WTC11 (cell line): ENCODE measurements around the gene KLHL22. TPM values are rescaled to one million over a fixed set of nuclear protein-coding genes. Genes with fewer than 3 reads are reported as not detected.

Source experiments
- ATAC-seq: fragments of 200-7000 bp; cut with Tn5 transposase; 2 replicates; pipeline ENCODE4 v1.10.0; 2021; ENCODE audit warnings: mild to moderate bottlenecking, moderate library complexity
- CTCF ChIA-PET: fragments of 300-600 bp; sonication (Branson Sonifier 250); formaldehyde crosslinking; loops from one replicate; lab custom pipeline; 2021; ENCODE audit warnings: antibody characterized with exemption; lab: Charles Lee
- POLR2A ChIA-PET: fragments of 350-600 bp; sonication (Branson Sonifier 250); formaldehyde crosslinking; loops from one replicate; lab custom pipeline; 2021; ENCODE audit warnings: antibody characterized with exemption; lab: Charles Lee
- DNase-seq: peaks from one replicate; pipeline ENCODE4 v3.0.0; 2021; ENCODE audit warnings: low spot score
- H3K27ac Mint-ChIP-seq: 2 replicates; pipeline ENCODE4 v1.8.0; 2021; ENCODE audit warnings: mixed read lengths
- H3K27me3 Mint-ChIP-seq: 2 replicates; pipeline ENCODE4 v1.8.0; 2021; ENCODE audit warnings: low read depth, mild to moderate bottlenecking, moderate library complexity, mixed read lengths
- H3K36me3 Mint-ChIP-seq: 2 replicates; pipeline ENCODE4 v1.8.0; 2021; ENCODE audit warnings: mixed read lengths
- H3K4me1 Mint-ChIP-seq: 2 replicates; pipeline ENCODE4 v1.8.0; 2022; ENCODE audit warnings: mixed read lengths
- H3K4me3 Mint-ChIP-seq: 2 replicates; pipeline ENCODE4 v1.8.0; 2021; ENCODE audit warnings: mild to moderate bottlenecking, moderate library complexity, mixed read lengths
- H3K9me3 Mint-ChIP-seq: 2 replicates; pipeline ENCODE4 v1.8.0; 2021; ENCODE audit warnings: mixed read lengths
- CBFB ChIP-seq: sonication (generic); formaldehyde crosslinking; IDR thresholded peaks from 2 replicates; pipeline ENCODE4 v1.8.1; 2022; ENCODE audit warnings: mild to moderate bottlenecking, low read depth, missing genetic modification reagents
- ESRRA ChIP-seq: sonication (generic); formaldehyde crosslinking; IDR thresholded peaks from 2 replicates; pipeline ENCODE4 v1.8.1; 2022; ENCODE audit warnings: mild to moderate bottlenecking, missing genetic modification reagents, borderline replicate concordance
- FOXJ3 ChIP-seq: sonication (generic); formaldehyde crosslinking; IDR thresholded peaks from 2 replicates; pipeline ENCODE4 v1.9.0; 2021; ENCODE audit warnings: missing genetic modification reagents, mild to moderate bottlenecking, borderline replicate concordance
- FOXK1 ChIP-seq: sonication (generic); formaldehyde crosslinking; IDR thresholded peaks from 2 replicates; pipeline ENCODE4 v1.8.0; 2022; ENCODE audit warnings: mild to moderate bottlenecking, moderate library complexity, missing genetic modification reagents
- SMAD3 ChIP-seq: sonication (generic); formaldehyde crosslinking; IDR thresholded peaks from 2 replicates; pipeline ENCODE4 v1.8.0; 2022; ENCODE audit warnings: missing genetic modification reagents, mild to moderate bottlenecking, borderline replicate concordance
- TP53 ChIP-seq: sonication (generic); formaldehyde crosslinking; IDR thresholded peaks from 2 replicates; pipeline ENCODE4 v1.8.1; 2023; ENCODE audit warnings: mild to moderate bottlenecking, missing genetic modification reagents
- ZNF219 ChIP-seq: sonication (generic); formaldehyde crosslinking; IDR thresholded peaks from 2 replicates; pipeline ENCODE4 v1.8.0; 2023; ENCODE audit warnings: missing genetic modification reagents, mild to moderate bottlenecking, borderline replicate concordance
- ZNF423 ChIP-seq: fragments of 250-450 bp; sonication (Bioruptor Pico); IDR thresholded peaks from 2 replicates; pipeline ENCODE4 v2.1.2; 2022; ENCODE audit warnings: mild to moderate bottlenecking, moderate library complexity
- total RNA-seq: library from RNA; stranded (reverse); gene quantifications from 3 replicates; pipeline ENCODE4 v1.2.3, GENCODE V29; 2021
- TF ChIP-seq, protein P1 (sequence below): sonication (generic); formaldehyde crosslinking; IDR thresholded peaks from 2 replicates; pipeline ENCODE4 v1.8.1; 2023; ENCODE audit warnings: mild to moderate bottlenecking, missing genetic modification reagents
- TF ChIP-seq, protein P2 (sequence below): fragments of 250-450 bp; sonication (Bioruptor Pico); IDR thresholded peaks from 2 replicates; pipeline ENCODE4 v1.9.0; 2021; ENCODE audit warnings: mild to moderate bottlenecking, borderline replicate concordance
- TF ChIP-seq, protein P3 (sequence below): sonication (generic); formaldehyde crosslinking; IDR thresholded peaks from 2 replicates; pipeline ENCODE4 v1.8.1; 2022; ENCODE audit warnings: missing genetic modification reagents, borderline replicate concordance
- TF ChIP-seq, protein P4 (sequence below): sonication (generic); formaldehyde crosslinking; IDR thresholded peaks from 2 replicates; pipeline ENCODE4 v1.8.1; 2022; ENCODE audit warnings: low read depth, missing genetic modification reagents, borderline replicate concordance
- TF ChIP-seq, protein P5 (sequence below): sonication (generic); formaldehyde crosslinking; IDR thresholded peaks from 2 replicates; pipeline ENCODE4 v1.8.1; 2023; ENCODE audit warnings: mild to moderate bottlenecking, moderate library complexity, missing genetic modification reagents
- TF ChIP-seq, protein P6 (sequence below): sonication (generic); formaldehyde crosslinking; IDR thresholded peaks from 2 replicates; pipeline ENCODE4 v1.8.0; 2023; ENCODE audit warnings: missing genetic modification reagents
- TF ChIP-seq, protein P7 (sequence below): fragments of 250-450 bp; sonication (Bioruptor Pico); IDR thresholded peaks from 2 replicates; pipeline ENCODE4 v1.8.0; 2021; ENCODE audit warnings: mild to moderate bottlenecking

Gene KLHL22
- total RNA-seq, 1 experiment from 2014 or later, result 15.7 TPM

DNA sequence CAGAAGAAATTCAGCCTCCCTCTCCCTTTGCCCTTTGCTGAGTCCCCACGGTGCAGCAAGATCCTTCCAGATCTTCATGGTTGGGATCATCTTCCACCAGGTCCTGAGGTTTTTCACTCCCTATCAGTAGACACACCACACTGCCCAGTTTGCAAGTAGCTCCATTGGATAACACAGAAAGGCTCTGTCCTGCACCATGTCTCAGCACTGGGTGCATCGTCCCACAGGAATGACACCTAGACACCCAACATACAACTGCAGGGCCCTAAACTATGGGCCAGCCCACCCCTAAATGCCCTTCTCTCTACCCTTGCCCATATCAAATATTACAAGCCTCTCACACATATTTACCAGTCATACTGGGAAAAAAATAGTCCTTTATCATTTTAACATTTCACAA lies 9.4 kb downstream of the KLHL22 start:
- ChIA-PET CTCF (interaction anchor here (1.4 kb wide), 1 partner anchor 68 kb away, joined by 3 read pairs; no protein-coding TSS in a partner anchor), POLR2A (no interaction called here)
- Mint-ChIP-seq H3K36me3 (peaks cover 12% of the 10 kb centered on the region), H3K4me3 (no peak overlapping the region), H3K9me3 (0 out of 2 replicates have a peak, but pooled peaks cover 7% of the 10 kb centered on the region), H3K27ac (peak overlapping the region; percentile 72; the same call in 1 of the 2 replicates), H3K27me3 (no peaks in the 10 kb centered on the region), H3K4me1 (peaks cover 6% of the 10 kb centered on the region)
- TF ChIP-seq SMAD3 (CRISPR knock-in tag) (no peak), FOXJ3 (CRISPR knock-in tag) (no peak), ZNF219 (CRISPR knock-in tag) (no peak), TP53 (no peak), FOXK1 (CRISPR knock-in tag) (no peak), ESRRA (CRISPR knock-in tag) (no peak), CBFB (CRISPR knock-in tag) (no peak), ZNF423 (no peak)
- TF ChIP-seq, protein P1, sequence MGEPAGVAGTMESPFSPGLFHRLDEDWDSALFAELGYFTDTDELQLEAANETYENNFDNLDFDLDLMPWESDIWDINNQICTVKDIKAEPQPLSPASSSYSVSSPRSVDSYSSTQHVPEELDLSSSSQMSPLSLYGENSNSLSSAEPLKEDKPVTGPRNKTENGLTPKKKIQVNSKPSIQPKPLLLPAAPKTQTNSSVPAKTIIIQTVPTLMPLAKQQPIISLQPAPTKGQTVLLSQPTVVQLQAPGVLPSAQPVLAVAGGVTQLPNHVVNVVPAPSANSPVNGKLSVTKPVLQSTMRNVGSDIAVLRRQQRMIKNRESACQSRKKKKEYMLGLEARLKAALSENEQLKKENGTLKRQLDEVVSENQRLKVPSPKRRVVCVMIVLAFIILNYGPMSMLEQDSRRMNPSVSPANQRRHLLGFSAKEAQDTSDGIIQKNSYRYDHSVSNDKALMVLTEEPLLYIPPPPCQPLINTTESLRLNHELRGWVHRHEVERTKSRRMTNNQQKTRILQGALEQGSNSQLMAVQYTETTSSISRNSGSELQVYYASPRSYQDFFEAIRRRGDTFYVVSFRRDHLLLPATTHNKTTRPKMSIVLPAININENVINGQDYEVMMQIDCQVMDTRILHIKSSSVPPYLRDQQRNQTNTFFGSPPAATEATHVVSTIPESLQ (CRISPR knock-in tag), result no peak
- TF ChIP-seq, protein P2, sequence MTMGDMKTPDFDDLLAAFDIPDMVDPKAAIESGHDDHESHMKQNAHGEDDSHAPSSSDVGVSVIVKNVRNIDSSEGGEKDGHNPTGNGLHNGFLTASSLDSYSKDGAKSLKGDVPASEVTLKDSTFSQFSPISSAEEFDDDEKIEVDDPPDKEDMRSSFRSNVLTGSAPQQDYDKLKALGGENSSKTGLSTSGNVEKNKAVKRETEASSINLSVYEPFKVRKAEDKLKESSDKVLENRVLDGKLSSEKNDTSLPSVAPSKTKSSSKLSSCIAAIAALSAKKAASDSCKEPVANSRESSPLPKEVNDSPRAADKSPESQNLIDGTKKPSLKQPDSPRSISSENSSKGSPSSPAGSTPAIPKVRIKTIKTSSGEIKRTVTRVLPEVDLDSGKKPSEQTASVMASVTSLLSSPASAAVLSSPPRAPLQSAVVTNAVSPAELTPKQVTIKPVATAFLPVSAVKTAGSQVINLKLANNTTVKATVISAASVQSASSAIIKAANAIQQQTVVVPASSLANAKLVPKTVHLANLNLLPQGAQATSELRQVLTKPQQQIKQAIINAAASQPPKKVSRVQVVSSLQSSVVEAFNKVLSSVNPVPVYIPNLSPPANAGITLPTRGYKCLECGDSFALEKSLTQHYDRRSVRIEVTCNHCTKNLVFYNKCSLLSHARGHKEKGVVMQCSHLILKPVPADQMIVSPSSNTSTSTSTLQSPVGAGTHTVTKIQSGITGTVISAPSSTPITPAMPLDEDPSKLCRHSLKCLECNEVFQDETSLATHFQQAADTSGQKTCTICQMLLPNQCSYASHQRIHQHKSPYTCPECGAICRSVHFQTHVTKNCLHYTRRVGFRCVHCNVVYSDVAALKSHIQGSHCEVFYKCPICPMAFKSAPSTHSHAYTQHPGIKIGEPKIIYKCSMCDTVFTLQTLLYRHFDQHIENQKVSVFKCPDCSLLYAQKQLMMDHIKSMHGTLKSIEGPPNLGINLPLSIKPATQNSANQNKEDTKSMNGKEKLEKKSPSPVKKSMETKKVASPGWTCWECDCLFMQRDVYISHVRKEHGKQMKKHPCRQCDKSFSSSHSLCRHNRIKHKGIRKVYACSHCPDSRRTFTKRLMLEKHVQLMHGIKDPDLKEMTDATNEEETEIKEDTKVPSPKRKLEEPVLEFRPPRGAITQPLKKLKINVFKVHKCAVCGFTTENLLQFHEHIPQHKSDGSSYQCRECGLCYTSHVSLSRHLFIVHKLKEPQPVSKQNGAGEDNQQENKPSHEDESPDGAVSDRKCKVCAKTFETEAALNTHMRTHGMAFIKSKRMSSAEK (CRISPR knock-in tag), result no peak
- TF ChIP-seq, protein P3, sequence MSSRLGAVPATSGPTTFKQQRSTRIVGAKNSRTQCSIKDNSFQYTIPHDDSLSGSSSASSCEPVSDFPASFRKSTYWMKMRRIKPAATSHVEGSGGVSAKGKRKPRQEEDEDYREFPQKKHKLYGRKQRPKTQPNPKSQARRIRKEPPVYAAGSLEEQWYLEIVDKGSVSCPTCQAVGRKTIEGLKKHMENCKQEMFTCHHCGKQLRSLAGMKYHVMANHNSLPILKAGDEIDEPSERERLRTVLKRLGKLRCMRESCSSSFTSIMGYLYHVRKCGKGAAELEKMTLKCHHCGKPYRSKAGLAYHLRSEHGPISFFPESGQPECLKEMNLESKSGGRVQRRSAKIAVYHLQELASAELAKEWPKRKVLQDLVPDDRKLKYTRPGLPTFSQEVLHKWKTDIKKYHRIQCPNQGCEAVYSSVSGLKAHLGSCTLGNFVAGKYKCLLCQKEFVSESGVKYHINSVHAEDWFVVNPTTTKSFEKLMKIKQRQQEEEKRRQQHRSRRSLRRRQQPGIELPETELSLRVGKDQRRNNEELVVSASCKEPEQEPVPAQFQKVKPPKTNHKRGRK (CRISPR knock-in tag), result no peak
- TF ChIP-seq, protein P4, sequence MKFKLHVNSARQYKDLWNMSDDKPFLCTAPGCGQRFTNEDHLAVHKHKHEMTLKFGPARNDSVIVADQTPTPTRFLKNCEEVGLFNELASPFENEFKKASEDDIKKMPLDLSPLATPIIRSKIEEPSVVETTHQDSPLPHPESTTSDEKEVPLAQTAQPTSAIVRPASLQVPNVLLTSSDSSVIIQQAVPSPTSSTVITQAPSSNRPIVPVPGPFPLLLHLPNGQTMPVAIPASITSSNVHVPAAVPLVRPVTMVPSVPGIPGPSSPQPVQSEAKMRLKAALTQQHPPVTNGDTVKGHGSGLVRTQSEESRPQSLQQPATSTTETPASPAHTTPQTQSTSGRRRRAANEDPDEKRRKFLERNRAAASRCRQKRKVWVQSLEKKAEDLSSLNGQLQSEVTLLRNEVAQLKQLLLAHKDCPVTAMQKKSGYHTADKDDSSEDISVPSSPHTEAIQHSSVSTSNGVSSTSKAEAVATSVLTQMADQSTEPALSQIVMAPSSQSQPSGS, result no peak
- TF ChIP-seq, protein P5, sequence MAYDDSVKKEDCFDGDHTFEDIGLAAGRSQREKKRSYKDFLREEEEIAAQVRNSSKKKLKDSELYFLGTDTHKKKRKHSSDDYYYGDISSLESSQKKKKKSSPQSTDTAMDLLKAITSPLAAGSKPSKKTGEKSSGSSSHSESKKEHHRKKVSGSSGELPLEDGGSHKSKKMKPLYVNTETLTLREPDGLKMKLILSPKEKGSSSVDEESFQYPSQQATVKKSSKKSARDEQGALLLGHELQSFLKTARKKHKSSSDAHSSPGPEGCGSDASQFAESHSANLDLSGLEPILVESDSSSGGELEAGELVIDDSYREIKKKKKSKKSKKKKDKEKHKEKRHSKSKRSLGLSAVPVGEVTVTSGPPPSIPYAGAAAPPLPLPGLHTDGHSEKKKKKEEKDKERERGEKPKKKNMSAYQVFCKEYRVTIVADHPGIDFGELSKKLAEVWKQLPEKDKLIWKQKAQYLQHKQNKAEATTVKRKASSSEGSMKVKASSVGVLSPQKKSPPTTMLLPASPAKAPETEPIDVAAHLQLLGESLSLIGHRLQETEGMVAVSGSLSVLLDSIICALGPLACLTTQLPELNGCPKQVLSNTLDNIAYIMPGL (CRISPR knock-in tag), result no peak
- TF ChIP-seq, protein P6, sequence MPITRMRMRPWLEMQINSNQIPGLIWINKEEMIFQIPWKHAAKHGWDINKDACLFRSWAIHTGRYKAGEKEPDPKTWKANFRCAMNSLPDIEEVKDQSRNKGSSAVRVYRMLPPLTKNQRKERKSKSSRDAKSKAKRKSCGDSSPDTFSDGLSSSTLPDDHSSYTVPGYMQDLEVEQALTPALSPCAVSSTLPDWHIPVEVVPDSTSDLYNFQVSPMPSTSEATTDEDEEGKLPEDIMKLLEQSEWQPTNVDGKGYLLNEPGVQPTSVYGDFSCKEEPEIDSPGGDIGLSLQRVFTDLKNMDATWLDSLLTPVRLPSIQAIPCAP, result no peak
- TF ChIP-seq, protein P7, sequence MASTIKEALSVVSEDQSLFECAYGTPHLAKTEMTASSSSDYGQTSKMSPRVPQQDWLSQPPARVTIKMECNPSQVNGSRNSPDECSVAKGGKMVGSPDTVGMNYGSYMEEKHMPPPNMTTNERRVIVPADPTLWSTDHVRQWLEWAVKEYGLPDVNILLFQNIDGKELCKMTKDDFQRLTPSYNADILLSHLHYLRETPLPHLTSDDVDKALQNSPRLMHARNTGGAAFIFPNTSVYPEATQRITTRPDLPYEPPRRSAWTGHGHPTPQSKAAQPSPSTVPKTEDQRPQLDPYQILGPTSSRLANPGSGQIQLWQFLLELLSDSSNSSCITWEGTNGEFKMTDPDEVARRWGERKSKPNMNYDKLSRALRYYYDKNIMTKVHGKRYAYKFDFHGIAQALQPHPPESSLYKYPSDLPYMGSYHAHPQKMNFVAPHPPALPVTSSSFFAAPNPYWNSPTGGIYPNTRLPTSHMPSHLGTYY (CRISPR knock-in tag), result no peak
- DNase-seq, result no peak
- no peak for ATAC-seq
